Panc1 (cell line): ENCODE measurements around the gene USP27X. TPM values are rescaled to one million over a fixed set of nuclear protein-coding genes. Genes with fewer than 3 reads are reported as not detected.

Experiments used
- ATAC-seq: fragments of 200-7000 bp; cut with Tn5 transposase; 2 replicates; pipeline ENCODE4 v1.9.1; 2020; ENCODE audit warnings: mild to moderate bottlenecking, moderate library complexity
- BruUV-seq: library from RNA; stranded (reverse); fragments of 400-500 nt; replicated peaks from 2 replicates; lab custom pipeline; 2021; lab: Mats Ljungman, UMichigan
- CTCF ChIA-PET: fragments of 300-600 bp; sonication (Branson Sonifier 250); formaldehyde crosslinking; loops from one replicate; lab custom pipeline; 2022; ENCODE audit warnings: antibody characterized with exemption; lab: Charles Lee
- POLR2A ChIA-PET: fragments of 300-600 bp; sonication (Branson Sonifier 250); formaldehyde crosslinking; loops from one replicate; lab custom pipeline; 2022; ENCODE audit warnings: antibody characterized with exemption; lab: Charles Lee
- DNase-seq: peaks from one replicate; pipeline ENCODE4 v3.0.0-alpha.2; 2010; ENCODE audit warnings: low read depth, low spot score
- H3K27ac ChIP-seq: 2 replicates; pipeline ENCODE4 v1.5.1; 2011; ENCODE audit warnings: mild to moderate bottlenecking, low read length, inconsistent platforms
- H3K27me3 ChIP-seq: fragments of 200-500 bp; sonication (Bioruptor generic); 2 replicates; pipeline ENCODE4 v1.6.0; 2014; ENCODE audit warnings: low read length, inconsistent platforms; ENCODE audit not compliant: control insufficient read depth, insufficient read depth
- H3K36me3 ChIP-seq: fragments of 200-500 bp; sonication (Bioruptor generic); 2 replicates; pipeline ENCODE4 v1.5.1; 2014; ENCODE audit warnings: inconsistent platforms, mild to moderate bottlenecking, low read length, moderate library complexity; ENCODE audit not compliant: control insufficient read depth, insufficient read depth
- H3K4me1 ChIP-seq: 2 replicates; pipeline ENCODE4 v1.5.1; 2011; ENCODE audit warnings: inconsistent platforms, mild to moderate bottlenecking, low read length, moderate library complexity; ENCODE audit not compliant: control insufficient read depth, insufficient read depth
- H3K4me3 ChIP-seq, 2 experiments: 2 replicates each; pipeline ENCODE4 v1.5.1; 2011 to 2012; ENCODE audit warnings: low read depth in 2 of 2, low read length in 2 of 2, mild to moderate bottlenecking in 2 of 2, inconsistent platforms in 1 of 2, moderate library complexity in 1 of 2
- H3K9me3 ChIP-seq: fragments of 200-500 bp; sonication (Bioruptor generic); 2 replicates; pipeline ENCODE4 v1.5.1; 2014; ENCODE audit warnings: low read depth, mild to moderate bottlenecking, inconsistent platforms, low read length, moderate library complexity; ENCODE audit not compliant: control insufficient read depth, insufficient read depth
- POLR2AphosphoS5 ChIP-seq: IDR thresholded peaks from 2 replicates; pipeline ENCODE4 v1.6.1; 2012; ENCODE audit warnings: mild to moderate bottlenecking, low read depth, low read length, moderate library complexity
- SIN3A ChIP-seq: IDR thresholded peaks from 2 replicates; pipeline ENCODE4 v1.6.1; 2012; ENCODE audit warnings: low read depth, mild to moderate bottlenecking, low read length, moderate library complexity, borderline replicate concordance; ENCODE audit not compliant: insufficient read depth
- TCF7L2 ChIP-seq: IDR thresholded peaks from 2 replicates; pipeline ENCODE4 v1.6.1; 2011; ENCODE audit warnings: mild to moderate bottlenecking, low read depth, low read length, inconsistent platforms
- in situ Hi-C: cut with HindIII; loops from 2 replicates; pipeline ENCODE4 v1.10.0; 2016; ENCODE audit warnings: low sequenced_read_pairs, low pct_unique_long_range_greater_than_20kb
- intact Hi-C: fragments of 100-400 bp; cut with micrococcal nuclease; formaldehyde crosslinking; loops from one replicate; pipeline ENCODE4 v1.10.0; 2022; ENCODE audit not compliant: unreplicated experiment
- total RNA-seq: library from RNA; stranded (reverse); gene quantifications from one replicate; pipeline ENCODE4 v1.2.1, GENCODE V29; 2021; ENCODE audit not compliant: unreplicated experiment
- TF ChIP-seq, protein P1 (sequence below), 2 experiments: IDR thresholded peaks; 2 replicates each; pipeline ENCODE4 v1.6.1; 2011 to 2012; ENCODE audit warnings: low read depth in 2 of 2, control low read depth in 1 of 2, low read length in 1 of 2, mild to moderate bottlenecking in 1 of 2, moderate library complexity in 1 of 2; ENCODE audit not compliant: insufficient read depth in 1 of 2
- TF ChIP-seq, protein P2 (sequence below): fragments of 450-650 bp; IDR thresholded peaks from 2 replicates; pipeline ENCODE4 v1.5.1; 2017; ENCODE audit warnings: mild to moderate bottlenecking

USP27X gene
- total RNA-seq, 1 experiment from 2014 or later, result 3.1 TPM

DNA sequence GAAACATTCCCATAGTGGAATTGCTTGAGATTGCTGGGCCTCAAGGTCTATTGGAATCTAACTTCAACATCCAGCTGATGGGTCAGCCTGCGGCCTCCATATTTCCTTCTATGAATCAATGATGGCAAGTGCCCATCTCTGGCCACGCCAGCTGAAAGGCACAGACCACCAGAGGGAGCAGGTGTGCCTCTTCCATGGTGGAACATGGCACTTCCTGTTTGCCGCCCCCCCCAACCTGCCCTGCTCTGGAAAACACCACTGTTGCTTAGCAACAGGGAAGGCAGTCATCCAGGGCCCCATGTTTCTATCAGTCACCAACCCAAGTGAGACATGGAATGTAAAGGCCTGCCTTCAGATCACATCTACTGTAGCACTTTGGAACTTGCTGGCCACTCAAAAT lies 38.6 kb upstream of the USP27X start:
- H3K36me3 ChIP-seq, result no peaks in the 10 kb centered on the region
- ATAC-seq (peak; percentile 77), DNase-seq (peak; percentile 12)
- no peak overlapping the region for H3K27ac ChIP-seq
- H3K4me3 ChIP-seq, result no peak overlapping the region
- no TSS peak for BruUV-seq
- TF ChIP-seq SIN3A, result no peak
- TF ChIP-seq POLR2AphosphoS5, result no peak
- TF ChIP-seq, protein P1, sequence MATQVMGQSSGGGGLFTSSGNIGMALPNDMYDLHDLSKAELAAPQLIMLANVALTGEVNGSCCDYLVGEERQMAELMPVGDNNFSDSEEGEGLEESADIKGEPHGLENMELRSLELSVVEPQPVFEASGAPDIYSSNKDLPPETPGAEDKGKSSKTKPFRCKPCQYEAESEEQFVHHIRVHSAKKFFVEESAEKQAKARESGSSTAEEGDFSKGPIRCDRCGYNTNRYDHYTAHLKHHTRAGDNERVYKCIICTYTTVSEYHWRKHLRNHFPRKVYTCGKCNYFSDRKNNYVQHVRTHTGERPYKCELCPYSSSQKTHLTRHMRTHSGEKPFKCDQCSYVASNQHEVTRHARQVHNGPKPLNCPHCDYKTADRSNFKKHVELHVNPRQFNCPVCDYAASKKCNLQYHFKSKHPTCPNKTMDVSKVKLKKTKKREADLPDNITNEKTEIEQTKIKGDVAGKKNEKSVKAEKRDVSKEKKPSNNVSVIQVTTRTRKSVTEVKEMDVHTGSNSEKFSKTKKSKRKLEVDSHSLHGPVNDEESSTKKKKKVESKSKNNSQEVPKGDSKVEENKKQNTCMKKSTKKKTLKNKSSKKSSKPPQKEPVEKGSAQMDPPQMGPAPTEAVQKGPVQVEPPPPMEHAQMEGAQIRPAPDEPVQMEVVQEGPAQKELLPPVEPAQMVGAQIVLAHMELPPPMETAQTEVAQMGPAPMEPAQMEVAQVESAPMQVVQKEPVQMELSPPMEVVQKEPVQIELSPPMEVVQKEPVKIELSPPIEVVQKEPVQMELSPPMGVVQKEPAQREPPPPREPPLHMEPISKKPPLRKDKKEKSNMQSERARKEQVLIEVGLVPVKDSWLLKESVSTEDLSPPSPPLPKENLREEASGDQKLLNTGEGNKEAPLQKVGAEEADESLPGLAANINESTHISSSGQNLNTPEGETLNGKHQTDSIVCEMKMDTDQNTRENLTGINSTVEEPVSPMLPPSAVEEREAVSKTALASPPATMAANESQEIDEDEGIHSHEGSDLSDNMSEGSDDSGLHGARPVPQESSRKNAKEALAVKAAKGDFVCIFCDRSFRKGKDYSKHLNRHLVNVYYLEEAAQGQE (IDR thresholded peaks at IDR 0.05; ENCODE audit: insufficient read depth in 1 of 2, low read depth in 2 of 2, low read length in 1 of 2), result no peak
- no peak for TF ChIP-seq TCF7L2
- TF ChIP-seq, protein P2, sequence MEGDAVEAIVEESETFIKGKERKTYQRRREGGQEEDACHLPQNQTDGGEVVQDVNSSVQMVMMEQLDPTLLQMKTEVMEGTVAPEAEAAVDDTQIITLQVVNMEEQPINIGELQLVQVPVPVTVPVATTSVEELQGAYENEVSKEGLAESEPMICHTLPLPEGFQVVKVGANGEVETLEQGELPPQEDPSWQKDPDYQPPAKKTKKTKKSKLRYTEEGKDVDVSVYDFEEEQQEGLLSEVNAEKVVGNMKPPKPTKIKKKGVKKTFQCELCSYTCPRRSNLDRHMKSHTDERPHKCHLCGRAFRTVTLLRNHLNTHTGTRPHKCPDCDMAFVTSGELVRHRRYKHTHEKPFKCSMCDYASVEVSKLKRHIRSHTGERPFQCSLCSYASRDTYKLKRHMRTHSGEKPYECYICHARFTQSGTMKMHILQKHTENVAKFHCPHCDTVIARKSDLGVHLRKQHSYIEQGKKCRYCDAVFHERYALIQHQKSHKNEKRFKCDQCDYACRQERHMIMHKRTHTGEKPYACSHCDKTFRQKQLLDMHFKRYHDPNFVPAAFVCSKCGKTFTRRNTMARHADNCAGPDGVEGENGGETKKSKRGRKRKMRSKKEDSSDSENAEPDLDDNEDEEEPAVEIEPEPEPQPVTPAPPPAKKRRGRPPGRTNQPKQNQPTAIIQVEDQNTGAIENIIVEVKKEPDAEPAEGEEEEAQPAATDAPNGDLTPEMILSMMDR, result peak; percentile 65
- H3K4me1 ChIP-seq, result no peaks in the 10 kb centered on the region
- intact Hi-C loops, result no loop called here
- in situ Hi-C loops, result no loop called here
- H3K9me3 ChIP-seq, result no peaks in the 10 kb centered on the region
- CTCF ChIA-PET, result interaction anchor here (0.6 kb wide), 1 partner anchor 77 kb away, joined by 4 read pairs; no protein-coding TSS in a partner anchor
- H3K27me3 ChIP-seq, result no peaks in the 10 kb centered on the region
- POLR2A ChIA-PET, result no interaction called here

GRCh38 chrX:49842621-49843020 lies 36.7 kb upstream of the USP27X start:
- ChIA-PET CTCF (no interaction called here), POLR2A (no interaction called here)
- Histone ChIP-seq H3K27me3 (no peaks in the 10 kb centered on the region; the same call in 1 of the 2 replicates), H3K36me3 (no peaks in the 10 kb centered on the region), H3K9me3 (no peaks in the 10 kb centered on the region), H3K4me3 (no peak overlapping the region), H3K27ac (no peak overlapping the region), H3K4me1 (no peaks in the 10 kb centered on the region)
- DNase-seq (no peak), ATAC-seq (no peak)
- BruUV-seq, result no TSS peak
- intact Hi-C loops (no loop called here), in situ Hi-C loops (no loop called here)
- TF ChIP-seq TCF7L2, result no peak
- no peak for TF ChIP-seq POLR2AphosphoS5
- TF ChIP-seq SIN3A, result no peak
- TF ChIP-seq, protein P2, result no peak; the same call in 1 of the 2 replicates
- TF ChIP-seq, protein P1 (IDR thresholded peaks at IDR 0.05; ENCODE audit: insufficient read depth in 1 of 2, low read depth in 2 of 2, low read length in 1 of 2), result no peak
